HG03139 (cell line): Measurements from ENCODE around the gene PTDSS2.
"Not testable (repeated sequence)": the region's sequence is repeated elsewhere in the genome, so short reads cannot be mapped to it uniquely, and the experiment has no call there.

Experiments used
- ATAC-seq: cut with Tn5 transposase; IDR thresholded peaks from one replicate; pipeline ENCODE4 v1.9.1; 2021; ENCODE audit not compliant: unreplicated experiment

Gene PTDSS2

DNA sequence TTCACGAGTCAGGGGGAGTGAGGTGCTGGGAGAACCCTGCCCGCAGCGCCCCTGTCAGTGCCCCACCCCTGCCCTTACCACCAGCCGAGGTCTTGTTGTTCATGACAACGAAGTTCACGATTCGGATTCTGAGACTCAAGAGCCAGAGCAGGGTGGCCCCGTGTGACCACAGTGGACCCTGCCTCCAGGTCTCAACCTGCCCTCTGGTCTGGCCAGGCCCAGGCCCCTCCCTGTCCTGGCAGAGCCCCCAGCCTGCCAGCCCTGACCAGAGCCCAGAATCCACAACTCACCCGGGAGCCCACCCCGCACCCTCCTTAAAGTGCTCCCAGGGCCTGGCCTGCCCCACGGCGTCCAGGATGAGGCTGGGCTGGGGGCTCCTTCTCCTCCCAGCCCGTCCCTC, 18.2 kb upstream of the PTDSS2 start:
- ATAC-seq, result no peak

DNA sequence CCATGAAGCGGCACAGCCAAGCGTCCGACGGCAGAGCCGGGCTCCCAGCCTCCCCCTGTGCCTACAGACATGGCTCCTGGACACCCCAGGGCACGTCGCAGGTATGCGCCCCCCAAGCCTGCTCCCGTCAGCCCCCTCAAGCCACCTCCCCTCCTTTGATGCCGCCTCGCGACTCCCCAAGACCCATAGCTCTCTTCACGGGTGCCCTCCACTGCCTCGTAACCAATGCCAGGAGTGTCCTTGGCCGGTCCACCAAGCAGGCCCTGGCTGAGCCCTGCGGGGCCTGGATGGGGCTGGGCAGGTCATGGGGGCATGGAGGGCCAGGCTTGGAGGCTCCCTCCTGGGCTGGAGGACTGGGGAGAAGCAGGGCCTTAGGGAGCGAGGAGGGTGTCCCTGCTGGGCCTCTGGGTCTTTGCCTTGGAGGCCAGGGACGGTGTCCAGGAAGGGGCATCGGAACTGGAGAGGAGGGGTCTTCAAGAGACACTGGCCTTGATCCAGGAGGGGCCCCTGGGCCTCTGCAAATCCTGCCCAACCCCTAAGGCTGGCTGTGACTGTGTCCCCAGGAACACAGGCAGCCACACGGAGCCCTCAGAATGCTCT, 17.5 kb upstream of the PTDSS2 start:
- ATAC-seq, result no peak

DNA sequence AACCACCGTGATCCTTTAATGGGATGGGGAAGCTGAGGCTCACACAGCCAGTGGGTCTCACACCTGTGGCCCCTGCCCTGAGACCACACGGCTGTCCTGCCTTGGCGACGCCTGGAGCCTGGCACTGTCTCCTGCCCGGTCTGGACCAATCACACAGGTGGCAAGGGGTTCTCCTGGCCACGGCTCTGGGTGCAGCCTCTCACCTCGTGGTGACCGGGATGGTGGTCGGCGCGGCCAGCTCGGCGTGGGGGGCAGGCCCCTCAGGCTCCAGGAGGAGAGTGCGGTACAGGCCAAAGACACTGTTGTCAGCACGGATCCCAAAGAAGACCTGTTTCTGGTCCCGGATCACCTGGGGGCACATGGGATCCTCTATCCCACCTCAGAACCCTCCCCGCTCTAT, 17.0 kb upstream of the PTDSS2 start:
- no peak for ATAC-seq

DNA sequence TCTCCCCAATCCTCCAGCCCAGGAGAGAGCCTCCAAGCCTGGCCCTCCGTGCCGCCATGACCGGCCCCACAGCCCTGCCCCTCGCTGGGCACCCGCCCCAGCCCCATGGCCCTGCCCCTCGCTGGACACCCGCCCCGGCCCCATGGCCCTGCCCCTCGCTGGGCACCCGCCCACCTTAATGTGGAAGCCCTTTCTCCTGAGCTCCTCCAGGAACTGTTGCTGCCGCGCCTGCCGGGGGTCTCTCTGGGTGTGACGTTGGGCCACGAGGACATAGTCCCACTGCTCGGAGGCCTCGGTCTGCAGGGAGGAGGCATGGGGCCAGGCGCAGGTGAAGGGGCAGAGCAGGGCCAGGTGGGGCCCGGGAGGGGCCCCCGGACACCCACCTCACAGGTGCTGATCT, 16.4 kb upstream of the PTDSS2 start:
- no peak for ATAC-seq

DNA sequence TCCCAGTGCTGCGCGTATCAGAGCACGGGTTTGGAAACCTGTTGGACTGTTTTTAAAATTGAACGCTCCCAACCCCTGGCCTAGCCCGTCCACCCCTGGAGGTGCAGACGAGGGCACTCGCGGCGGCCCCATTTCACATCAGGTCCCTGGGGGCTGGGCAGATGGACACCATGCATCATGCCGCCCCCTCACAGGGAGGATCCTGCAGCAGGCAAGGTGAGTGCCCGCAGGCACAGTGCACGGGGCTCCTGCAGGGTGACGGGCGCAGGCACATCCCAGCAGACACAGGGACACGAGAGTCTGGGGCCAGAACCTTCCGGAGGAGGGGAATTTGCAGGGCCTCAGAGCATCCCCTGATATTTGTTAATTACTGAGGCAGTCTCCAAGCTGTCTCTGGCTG, 15.6 kb upstream of the PTDSS2 start:
- ATAC-seq, result no peak

DNA sequence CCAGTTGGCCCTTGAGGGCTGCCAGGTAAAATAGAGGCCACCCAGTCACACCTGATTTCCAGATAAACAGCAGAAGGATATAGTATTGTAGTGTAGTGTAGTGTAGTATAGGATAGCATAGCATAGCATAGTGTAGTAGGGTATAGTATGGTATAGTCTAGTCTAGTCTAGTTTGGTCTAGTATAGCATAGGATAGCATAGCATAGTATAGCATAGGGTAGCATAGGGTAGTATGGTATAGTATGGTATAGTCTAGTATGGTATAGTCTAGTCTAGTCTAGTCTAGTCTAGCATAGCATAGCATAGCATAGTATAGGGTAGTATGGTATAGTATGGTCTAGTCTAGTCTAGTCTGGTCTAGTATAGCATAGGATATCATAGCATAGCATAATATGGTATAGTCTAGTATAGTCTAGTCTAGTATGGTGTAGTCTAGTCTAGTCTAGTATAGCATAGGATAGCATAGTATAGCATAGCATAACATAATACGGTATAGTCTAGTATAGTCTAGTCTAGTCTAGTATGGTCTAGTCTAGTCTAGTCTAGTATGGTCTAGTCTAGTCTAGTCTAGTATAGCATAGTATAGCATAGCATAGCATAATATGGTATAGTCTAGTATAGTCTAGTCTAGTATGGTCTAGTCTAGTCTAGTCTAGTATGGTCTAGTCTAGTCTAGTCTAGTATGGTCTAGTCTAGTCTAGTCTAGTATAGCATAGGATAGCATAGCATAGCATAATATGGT, 14.9 kb upstream of the PTDSS2 start:
- ATAC-seq, result not testable (repeated sequence)

DNA sequence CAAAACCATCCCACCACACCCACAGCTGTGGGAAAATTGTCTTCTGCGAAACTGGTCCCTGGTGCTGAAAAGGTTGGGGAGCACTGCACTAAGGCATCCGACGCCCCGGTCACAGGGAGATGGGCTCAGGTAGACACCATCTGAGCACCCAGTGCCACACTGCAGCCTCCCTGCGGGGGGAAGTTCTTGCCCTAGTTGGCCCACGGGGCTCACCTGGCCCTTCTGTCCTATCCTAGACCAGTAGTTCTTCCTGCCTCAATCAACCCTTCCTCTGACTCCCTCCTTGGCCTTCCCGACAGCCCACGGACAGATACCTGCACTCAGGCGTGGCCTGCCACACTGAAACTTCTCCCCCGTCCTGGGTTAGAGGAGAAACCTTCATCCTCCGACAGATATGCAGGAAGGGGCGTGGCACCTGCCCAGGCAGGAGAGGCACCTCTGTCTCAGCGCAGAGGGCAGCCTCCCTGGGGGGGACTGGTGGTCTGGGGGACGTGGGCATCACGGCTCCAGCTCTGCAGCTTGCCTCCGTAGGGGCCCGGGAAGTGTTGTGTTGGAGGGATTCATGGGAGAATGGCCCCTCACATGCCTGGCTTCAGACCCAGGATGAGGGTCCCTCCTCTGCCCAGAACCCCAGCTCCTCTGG, 12.7 kb upstream of the PTDSS2 start:
- no peak for ATAC-seq

DNA sequence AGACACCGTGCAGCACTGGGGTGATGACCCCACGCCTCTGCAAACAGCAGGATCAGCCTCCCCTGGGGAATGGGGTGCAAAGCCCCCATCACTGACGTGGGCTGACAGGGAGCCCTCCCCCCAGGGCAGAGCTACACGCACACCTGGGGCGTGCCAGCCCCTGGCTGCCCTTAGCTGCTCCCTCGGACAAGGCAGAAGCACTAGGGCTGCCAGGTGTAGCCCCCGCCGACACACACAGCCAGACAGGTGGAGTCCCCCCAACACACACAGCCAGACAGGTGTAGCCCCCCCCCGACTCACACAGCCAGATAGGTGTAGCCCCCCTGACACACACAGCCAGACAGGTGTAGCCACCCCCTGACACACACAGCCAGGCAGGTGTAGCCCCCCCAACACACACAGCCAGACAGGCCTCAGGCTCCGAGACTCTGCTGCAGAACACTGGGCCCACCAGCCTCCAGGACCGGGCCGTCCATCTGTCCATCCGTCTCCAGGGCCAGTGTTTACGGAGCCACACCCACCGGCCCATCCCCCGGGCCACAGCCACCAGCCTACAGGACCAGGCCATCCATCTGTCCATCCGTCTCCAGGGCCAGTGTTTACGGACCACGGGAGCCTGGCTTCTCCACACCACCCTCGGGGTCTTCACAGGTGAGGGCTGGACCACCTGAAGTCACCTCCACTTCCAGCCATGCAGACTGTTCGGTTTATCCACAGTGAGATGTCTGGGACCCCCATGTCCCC, 11.8 kb upstream of the PTDSS2 start:
- no peak for ATAC-seq

DNA sequence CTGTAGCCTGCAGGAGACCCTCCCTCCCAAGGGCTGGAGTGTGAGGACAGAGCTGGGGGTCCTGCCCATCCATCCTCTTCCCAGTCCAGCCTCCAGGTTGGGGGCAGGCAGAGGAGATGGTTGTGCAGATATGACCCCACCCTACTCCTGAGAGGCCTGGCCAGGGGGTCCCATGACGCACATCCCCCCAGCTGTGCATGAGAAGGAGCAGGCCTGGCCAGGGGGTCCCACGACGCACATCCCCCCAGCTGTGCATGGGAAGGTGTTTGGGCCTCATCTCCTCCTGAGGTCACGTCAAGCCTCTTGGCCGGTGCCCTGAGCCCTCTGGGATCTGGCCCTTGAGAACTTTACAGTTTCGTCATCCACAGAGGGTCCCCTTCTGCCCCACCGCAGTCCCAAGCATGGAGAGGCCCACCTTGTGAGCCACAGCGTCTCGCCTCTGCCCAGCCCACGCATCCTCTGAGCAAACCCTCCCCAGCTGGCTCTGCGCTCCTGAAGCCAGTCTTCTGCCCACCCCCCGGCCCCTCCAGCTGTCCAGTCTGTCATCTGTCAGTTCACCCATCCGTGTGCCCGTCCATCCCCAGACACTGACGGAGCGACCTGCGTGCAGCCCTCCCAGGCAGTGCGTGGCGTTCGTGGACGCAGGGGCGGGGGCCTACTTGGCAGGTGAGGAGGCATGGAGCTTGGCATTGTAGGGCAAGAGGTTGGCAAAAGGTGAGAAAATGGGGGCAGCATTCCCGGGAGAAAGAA, 10.6 kb upstream of the PTDSS2 start:
- ATAC-seq, result no peak

DNA sequence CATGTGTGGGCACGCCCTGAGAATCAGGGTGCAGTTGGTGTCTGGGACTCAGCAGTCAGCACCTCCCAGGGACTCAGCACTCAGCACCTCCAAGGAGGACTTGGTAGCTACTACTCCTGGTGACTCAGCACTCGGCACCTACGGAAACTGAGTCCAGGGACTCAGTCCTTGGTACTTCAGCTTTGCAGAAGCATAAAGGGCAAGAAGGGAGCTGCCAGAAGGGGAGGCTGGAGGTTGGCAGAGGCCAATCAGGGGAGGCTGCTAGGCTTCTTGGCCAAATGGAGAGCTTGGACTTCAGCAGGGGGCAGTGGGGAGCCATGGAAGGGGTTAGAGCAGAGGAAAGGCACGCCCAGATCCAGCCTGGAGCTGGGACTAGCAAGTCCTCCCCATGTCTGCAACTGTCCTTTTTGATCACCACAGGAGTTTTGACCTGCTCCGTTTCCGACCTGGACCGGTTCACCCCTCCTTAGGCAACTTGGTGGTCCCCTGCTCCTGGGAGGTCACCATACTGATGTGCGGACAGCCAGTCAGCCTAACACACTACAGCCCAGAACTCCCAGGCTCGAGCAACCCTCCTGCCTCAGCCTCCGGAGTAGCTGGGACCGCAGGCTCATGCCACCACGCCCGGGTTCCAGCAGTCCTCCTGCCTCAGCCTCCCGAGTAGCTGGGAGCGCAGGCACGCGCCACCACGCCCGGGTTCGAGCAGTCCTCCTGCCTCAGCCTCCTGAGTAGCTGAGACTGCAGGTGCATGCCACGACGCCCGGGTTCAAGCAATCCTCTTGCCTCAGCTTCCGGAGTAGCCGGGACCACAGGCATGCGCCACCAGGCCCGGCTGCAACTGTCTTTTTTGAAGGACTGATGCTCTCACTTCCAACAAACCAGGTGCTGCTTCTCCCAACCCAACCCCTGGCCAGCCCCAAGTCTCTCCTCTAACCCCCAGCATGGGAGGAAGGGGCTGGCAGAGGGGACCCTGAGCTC, 9.7 kb upstream of the PTDSS2 start:
- no peak for ATAC-seq

DNA sequence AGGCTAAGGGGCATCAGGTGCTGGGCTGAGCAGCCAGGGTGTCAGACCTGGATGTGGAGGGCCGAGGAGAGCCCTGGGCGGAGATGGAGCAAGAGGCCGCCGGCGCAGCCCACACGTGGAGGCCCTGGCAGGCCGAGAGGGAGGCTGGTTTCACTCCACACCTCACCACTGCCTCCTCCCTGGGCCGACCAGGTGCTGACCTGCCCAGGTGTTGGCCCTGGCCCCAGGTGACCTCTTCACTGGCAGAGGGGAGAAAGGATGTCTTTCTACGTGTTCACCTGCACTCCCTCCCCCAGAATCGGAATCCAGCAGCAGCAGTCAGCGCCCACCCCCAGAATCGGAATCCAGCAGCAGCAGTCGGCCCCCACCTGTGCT, 9.0 kb upstream of the PTDSS2 start:
- ATAC-seq, result no peak

DNA sequence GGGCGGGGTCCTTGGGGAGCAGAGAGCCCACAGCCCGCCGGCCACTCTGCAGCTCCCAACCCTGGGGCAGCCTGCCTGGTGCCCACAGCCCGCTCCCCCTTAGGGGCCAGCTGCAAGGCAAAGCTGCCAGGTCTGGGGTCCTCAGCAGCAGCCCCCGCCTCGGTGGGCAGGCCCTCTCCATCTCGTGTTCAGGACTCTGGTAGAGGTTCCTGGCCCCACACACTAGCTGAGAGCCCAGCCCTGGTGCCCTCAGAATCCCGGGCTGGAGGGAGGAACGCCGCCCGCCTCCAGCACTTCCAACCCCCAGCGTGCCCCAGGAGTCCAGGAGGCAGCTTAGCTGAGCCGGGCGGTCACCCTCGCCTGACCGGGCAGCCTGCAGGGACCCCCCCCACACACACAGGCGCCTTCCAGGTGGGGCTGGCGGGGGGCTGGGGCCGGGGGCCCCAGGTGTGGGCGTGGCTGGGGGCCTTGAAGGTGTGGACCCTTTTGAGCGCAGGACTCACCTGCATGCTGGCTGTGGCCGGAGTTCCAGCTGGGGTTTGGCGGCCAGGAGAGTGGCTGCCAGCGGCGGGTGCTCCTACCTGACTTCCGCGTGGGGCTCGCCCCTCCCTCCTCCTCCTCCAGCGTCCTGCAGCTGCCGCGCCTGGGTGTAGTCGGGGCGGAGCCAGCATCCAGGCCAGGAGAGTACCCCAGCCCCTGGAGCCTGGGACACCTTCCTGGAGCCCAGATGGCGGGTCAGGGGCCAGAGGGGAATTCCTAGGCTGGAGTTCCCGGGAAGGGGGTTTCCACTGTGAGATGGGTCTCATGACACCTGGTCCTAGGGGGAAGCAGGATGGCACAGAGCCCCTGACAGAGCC, 8.4 kb upstream of the PTDSS2 start, which contains the start of gene ANO9:
ANO9 (minus strand) TSS at position 594 of the 857 bp plus-strand sequence; CDS start at position 509, 85 bp downstream.
- no peak for ATAC-seq

DNA sequence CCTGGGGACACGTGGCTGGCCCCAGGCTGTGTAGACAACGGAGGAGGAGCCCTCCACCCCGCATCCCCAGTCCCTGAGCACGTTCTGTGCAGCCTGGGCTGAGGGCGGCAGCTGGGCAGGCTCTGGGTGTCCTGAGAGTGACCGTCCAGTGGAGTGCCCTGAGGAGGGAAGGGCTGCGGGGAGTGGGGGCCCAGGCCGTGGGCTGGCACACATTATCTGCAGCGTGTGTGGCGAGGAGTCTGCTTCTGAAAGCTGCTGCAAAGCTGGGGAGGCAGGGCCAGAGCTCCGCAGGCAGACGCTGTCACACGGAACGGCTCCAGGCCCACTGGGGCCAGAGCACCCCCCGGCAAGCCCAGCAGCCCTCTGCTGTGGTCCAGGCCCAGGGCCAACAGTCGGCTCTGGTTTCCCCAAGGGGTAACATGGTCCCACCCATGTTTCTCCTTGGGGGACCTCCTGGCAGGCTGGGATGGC, 7.4 kb upstream of the PTDSS2 start:
- ATAC-seq, result no peak

DNA sequence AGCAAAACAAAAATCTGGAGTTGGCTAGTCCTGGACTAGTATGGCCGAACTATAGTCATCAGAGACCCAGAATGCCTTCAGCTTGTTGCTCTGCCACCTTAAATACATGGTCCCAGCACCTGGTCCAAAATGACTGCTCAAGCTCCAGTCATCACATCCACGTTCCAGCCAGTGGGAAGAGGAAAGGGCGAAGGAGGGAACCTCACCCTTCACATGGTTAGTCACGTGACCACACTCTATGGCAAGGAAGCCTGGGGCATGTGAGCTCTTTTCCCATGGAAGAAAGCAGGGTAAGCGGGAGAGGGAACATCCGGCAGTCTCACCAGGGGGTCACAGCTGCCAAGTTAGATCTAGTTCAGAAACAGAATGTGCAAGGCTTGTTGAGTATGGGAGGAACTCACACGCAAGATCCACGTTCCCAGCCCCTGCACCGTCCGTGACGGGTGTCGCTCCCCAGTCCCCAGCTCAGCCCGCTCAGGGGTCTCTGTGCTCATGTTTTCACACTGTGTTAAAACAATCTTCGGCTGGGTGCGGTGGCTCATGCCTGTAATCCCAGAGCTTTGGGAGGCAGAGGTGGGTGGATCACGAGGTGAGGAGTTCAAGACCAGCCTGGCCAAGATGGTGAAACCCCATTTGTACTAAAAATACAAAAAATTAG, 6.4 kb upstream of the PTDSS2 start:
- ATAC-seq, result no peak

DNA sequence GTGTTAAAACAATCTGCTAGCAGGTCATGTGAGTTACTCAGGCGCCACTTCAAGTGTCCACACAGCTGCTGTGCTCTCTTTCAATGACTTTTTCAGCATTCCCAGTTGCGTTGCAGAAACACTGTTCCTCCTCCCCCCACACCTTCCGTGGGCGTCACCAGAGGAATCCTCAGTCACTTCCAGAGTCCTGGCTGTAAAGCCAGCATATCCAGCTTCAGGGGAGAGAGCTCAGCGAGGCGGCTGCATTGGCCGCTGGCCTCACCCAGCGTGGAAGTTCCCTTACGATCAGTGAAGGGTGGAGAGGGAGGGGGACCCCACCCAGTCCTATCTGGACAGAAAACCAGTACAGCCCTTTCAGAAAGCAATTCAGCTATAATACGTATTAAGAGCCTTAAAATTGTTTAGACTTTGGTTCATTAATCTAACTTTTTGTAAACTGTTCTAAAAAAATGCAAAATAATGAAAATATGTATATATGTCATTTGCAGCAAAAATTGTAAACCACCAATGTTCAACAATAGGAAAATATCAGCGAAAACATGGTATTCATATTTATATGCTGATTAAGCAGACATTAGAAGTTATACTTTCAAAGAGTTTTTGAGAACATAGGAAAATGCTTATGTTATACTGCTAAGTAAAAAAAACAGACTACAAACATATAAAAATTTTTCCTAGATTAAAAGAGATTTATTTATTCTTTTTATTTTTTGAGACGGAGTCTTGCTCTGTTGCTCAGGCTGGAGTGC, 5.5 kb upstream of the PTDSS2 start:
- ATAC-seq, result no peak

DNA sequence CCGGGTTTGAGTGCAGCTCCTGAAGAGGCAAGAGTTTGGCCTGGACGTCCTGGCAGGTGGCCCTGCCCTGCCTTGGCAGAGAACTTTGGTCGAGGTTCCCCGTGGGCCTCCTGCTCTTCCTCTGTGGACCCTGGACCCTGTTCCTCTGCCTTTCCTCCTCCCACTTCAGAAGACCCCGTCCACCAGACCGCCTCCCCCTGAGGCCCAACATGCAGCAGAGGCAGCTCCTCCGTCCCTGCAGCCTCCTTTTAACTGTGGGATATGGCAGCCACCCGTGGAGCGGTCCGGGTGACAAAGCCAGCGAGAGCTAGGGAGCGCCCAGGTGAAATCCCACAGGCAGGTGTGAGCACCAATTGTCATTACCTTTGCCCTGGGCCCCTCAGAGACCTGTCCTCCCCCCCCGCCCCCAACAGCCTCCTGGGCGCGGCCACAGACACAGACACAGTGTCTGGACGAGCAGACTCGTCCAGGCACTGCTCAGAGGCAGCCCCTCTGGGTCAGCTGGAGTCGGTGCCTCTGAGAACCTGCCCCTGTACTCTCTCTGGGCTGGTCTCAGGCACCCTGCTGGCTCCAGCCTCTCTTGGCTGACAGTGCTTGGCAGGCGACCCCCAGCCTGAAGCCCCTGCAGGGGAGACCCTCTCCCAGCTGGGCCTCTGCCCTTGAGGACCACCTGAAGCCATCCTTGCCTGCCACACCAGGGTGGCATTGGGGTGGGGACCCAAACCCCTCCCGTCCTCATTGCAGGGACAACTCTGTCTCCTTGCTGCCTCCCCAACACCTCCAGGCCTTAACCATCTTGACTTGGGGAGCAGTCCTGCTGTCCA, 4.1 kb upstream of the PTDSS2 start:
- ATAC-seq, result no peak

DNA sequence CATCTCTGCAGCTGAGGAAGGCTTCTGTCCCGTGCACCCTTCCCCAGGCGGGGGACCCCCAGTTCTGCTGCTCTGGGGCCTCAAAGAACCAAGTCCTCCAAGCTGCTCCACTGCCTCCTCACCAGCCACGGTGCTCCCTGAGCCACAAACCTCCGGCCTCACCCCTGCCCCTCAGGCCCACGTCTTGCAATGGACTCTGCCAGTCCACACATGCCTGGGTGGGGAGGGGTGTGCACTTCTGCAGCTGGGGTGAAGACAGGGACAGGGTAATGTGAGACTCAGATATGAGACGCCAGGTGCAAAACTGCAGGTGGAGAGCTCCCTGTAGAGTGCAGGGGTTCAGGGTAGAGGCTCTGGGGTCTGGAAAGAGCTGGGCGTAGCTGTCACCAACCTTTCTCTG, 3.2 kb upstream of the PTDSS2 start:
- ATAC-seq, result no peak
